Measurements from ENCODE around the gene IL18RAP.

IL18RAP gene

GRCh38 chr2:102463160-102463559 lies 40.2 kb downstream of the IL18RAP start:
- no peaks in the 10 kb centered on the region for H3K9me3 Mint-ChIP-seq
- H3K36me3 Mint-ChIP-seq (ENCODE audit: low read depth) = no peaks in the 10 kb centered on the region
- no peak overlapping the region for H3K4me3 Mint-ChIP-seq
- H3K4me1 Mint-ChIP-seq (ENCODE audit: low read depth) = no peaks in the 10 kb centered on the region
- no peak overlapping the region for H3K27ac Mint-ChIP-seq
- peaks cover 25% of the 10 kb centered on the region for H3K27me3 Mint-ChIP-seq

- Mint-ChIP-seq H3K27ac (no peak overlapping the region), H3K36me3 (ENCODE audit: low read depth) (no peaks in the 10 kb centered on the region), H3K9me3 (peaks cover 12% of the 10 kb centered on the region), H3K4me3 (no peak overlapping the region), H3K4me1 (ENCODE audit: low read depth) (no peaks in the 10 kb centered on the region), H3K27me3 (peaks cover 32% of the 10 kb centered on the region)
These were observed 47.2 kb downstream of the IL18RAP start for GRCh38 chr2:102470168-102470567.

DNA sequence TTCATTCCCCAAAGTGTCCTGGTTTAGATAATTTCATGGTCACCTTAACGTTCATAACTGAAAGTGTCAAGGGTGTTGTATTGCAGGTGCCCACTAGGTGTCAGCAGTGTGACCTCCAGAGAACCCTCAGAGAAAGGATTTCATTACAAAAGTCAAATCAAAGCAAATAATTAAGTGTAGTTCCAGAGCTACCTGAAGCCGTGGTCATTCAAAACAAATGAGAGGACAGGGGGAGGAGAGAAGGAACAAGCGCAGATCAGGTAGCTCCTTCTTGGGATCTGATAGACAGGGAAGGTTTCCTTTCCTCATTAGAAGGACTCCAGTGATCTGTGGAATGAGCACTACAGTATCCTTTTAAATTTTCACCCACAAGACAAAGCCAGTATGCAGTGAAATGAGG lies 50.1 kb downstream of the IL18RAP start, which contains the start of gene SLC9A4:
SLC9A4 (plus strand) TSS at position 207 of the 400 bp plus-strand sequence. CDS start 534 bp downstream, outside the sequence.
- no peaks in the 10 kb centered on the region for H3K36me3 Mint-ChIP-seq (ENCODE audit: low read depth)
- H3K9me3 Mint-ChIP-seq = peaks cover 12% of the 10 kb centered on the region
- H3K4me1 Mint-ChIP-seq (ENCODE audit: low read depth) = no peaks in the 10 kb centered on the region
- H3K27me3 Mint-ChIP-seq = peaks cover 43% of the 10 kb centered on the region
- H3K4me3 Mint-ChIP-seq = no peak within 1 kb of the TSS
- H3K27ac Mint-ChIP-seq = no peak within 1 kb of the TSS

DNA sequence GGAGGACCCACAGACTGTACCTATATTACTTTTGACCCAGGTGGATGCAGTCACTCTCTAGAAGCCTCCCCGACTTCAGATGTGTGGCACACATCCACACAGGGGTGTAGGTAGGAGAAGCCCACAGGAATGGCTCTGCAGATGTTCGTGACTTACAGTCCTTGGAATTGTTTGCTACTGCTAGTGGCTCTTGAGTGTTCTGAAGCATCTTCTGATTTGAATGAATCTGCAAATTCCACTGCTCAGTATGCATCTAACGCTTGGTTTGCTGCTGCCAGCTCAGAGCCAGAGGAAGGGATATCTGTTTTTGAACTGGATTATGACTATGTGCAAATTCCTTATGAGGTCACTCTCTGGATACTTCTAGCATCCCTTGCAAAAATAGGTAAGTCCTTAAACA lies 50.7 kb downstream of the IL18RAP start:
- Mint-ChIP-seq H3K4me1 (ENCODE audit: low read depth) (no peaks in the 10 kb centered on the region), H3K4me3 (no peak overlapping the region), H3K27ac (no peak overlapping the region), H3K36me3 (ENCODE audit: low read depth) (no peaks in the 10 kb centered on the region), H3K27me3 (peaks cover 39% of the 10 kb centered on the region), H3K9me3 (peaks cover 12% of the 10 kb centered on the region)

DNA sequence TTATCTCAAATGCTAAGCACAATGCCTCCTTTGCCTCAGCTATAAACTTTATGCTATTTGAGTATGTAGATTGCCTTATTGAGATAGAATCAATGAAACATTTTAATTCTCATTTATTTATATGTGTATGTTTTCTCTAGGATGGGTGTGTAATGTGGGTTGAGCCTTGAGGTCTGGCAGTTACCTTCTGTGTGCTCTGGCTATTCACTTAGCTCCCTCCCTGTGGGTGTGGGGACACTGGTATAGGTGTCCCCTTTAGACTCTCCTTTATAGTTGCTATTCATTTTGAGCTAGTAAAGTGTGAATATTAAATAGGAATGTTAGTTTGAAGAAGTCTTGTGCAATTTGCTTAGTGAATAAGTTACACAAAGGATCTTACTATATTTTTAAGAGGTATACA lies 51.8 kb downstream of the IL18RAP start:
- peaks cover 6% of the 10 kb centered on the region for H3K4me1 Mint-ChIP-seq (ENCODE audit: low read depth)
- H3K36me3 Mint-ChIP-seq (ENCODE audit: low read depth) = no peaks in the 10 kb centered on the region
- peaks cover 8% of the 10 kb centered on the region for H3K9me3 Mint-ChIP-seq
- H3K4me3 Mint-ChIP-seq = no peak overlapping the region
- H3K27me3 Mint-ChIP-seq = peaks cover 35% of the 10 kb centered on the region
- H3K27ac Mint-ChIP-seq = no peak overlapping the region

DNA sequence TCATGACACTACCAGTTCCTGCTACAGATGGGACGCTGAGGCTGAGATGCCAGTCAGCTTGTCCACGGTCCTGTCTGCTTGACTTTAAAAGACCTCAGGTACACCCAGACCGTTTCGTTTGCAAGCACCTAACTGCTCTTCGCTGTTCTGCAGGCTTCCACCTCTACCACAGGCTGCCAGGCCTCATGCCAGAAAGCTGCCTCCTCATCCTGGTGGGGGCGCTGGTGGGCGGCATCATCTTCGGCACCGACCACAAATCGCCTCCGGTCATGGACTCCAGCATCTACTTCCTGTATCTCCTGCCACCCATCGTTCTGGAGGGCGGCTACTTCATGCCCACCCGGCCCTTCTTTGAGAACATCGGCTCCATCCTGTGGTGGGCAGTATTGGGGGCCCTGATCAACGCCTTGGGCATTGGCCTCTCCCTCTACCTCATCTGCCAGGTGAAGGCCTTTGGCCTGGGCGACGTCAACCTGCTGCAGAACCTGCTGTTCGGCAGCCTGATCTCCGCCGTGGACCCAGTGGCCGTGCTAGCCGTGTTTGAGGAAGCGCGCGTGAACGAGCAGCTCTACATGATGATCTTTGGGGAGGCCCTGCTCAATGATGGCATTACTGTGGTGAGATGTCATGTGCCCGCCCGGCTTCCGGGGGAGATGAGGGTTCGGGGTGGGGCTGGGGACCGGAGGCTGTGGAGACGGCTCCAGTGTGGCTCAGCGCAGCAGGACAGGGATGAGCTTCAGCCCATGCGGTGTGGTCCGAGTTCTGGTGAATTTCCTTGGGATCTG lies 55.9 kb downstream of the IL18RAP start:
- Mint-ChIP-seq H3K9me3 (no peaks in the 10 kb centered on the region), H3K4me3 (no peak overlapping the region), H3K36me3 (ENCODE audit: low read depth) (no peaks in the 10 kb centered on the region), H3K27me3 (peaks cover 26% of the 10 kb centered on the region), H3K27ac (no peak overlapping the region), H3K4me1 (ENCODE audit: low read depth) (peaks cover 6% of the 10 kb centered on the region)

DNA sequence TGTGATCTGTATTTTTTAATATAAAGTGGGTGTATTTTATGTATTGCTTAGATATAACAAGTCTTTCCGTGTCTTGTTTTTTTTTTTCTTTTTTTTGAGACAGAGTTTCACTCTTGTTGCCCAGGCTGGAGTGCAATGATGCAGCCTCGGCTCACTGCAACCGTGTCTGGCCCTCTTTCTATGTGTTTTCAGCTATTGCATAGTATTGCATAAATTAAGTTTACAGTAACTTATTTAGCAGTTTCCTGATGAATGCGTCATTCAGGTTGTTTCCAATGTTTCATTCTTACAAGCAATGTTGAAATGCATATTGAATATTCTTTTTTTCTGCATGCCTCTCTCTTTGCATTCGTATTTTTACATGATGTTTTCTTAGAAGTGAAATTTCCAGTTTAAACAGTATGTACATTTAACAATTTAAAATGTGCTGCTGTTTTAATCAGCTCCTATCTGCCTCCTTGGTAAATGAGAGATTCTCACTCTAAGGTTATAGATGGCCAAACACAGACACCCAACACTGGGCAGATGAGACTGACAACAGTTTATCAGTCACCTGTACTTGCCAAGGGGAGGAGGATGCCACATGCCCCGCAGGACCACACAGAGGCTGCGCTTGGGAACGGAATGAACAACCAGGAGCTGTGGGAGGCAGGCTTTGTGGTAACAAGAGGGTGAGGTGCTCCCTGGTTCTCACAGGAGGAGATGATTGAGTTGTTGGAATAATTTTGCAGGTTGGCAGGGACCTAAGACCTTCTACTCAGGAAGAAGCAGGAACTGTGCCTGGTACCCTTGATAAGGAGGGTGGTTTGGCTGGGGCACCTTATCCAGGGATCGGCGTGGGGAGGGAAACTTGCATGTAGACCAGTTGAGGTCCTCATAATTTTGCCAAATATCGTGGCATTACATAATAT lies 57.6 kb downstream of the IL18RAP start:
- Mint-ChIP-seq H3K27ac (no peak overlapping the region), H3K36me3 (ENCODE audit: low read depth) (no peaks in the 10 kb centered on the region), H3K27me3 (peaks cover 29% of the 10 kb centered on the region), H3K4me3 (no peak overlapping the region), H3K9me3 (no peaks in the 10 kb centered on the region), H3K4me1 (ENCODE audit: low read depth) (peaks cover 6% of the 10 kb centered on the region)

- Mint-ChIP-seq H3K4me3 (no peak overlapping the region), H3K27ac (no peak overlapping the region), H3K27me3 (peaks cover 32% of the 10 kb centered on the region), H3K9me3 (no peaks in the 10 kb centered on the region), H3K4me1 (ENCODE audit: low read depth) (peaks cover 6% of the 10 kb centered on the region), H3K36me3 (ENCODE audit: low read depth) (no peaks in the 10 kb centered on the region)
These were observed 59.0 kb downstream of the IL18RAP start for GRCh38 chr2:102481931-102482330.

- no peaks in the 10 kb centered on the region for H3K36me3 Mint-ChIP-seq (ENCODE audit: low read depth)
- H3K4me1 Mint-ChIP-seq (ENCODE audit: low read depth) = peaks cover 13% of the 10 kb centered on the region
- peaks cover 34% of the 10 kb centered on the region for H3K27me3 Mint-ChIP-seq
- H3K27ac Mint-ChIP-seq = no peak overlapping the region
- no peak overlapping the region for H3K4me3 Mint-ChIP-seq
- no peaks in the 10 kb centered on the region for H3K9me3 Mint-ChIP-seq
These were observed 60.1 kb downstream of the IL18RAP start for GRCh38 chr2:102483086-102483485.

DNA sequence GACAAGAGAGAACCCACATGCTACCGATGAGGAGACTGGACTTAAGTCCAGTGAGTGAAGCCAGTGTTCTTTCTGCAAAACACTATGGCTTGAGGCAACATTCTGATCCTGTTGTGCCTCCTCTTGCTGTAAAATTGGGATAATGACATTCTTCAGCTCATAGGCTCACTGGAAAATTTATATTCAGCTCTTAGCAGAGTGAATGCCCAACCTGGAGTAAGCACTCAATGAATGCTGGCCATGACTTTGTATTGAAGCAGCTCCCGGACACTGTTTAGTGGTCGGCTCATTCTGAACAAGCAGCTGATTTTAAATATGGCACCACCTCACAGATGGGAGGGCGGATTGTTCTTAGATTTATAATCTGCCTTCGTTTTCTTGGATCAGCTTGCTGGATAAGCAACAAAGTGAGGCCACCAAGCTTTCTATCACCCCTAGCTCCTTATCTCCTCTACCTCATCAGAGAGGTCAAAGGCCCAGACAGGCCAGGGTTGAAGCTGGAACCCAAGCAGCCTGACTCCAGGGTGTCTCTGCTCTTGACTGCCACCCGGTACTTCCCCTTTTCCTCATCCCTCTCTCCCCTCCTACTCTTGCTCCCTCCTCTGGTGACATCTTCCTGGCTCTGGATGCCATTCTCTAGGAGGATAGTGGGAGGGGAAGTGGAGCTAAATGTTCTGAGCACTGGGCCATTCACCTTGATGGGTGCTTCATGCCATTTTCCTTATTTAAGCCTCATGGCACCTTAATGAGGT lies 61.5 kb downstream of the IL18RAP start:
- Mint-ChIP-seq H3K27me3 (peaks cover 38% of the 10 kb centered on the region), H3K4me1 (ENCODE audit: low read depth) (peaks cover 21% of the 10 kb centered on the region), H3K27ac (no peak overlapping the region), H3K36me3 (ENCODE audit: low read depth) (no peaks in the 10 kb centered on the region), H3K9me3 (no peaks in the 10 kb centered on the region), H3K4me3 (no peak overlapping the region)

DNA sequence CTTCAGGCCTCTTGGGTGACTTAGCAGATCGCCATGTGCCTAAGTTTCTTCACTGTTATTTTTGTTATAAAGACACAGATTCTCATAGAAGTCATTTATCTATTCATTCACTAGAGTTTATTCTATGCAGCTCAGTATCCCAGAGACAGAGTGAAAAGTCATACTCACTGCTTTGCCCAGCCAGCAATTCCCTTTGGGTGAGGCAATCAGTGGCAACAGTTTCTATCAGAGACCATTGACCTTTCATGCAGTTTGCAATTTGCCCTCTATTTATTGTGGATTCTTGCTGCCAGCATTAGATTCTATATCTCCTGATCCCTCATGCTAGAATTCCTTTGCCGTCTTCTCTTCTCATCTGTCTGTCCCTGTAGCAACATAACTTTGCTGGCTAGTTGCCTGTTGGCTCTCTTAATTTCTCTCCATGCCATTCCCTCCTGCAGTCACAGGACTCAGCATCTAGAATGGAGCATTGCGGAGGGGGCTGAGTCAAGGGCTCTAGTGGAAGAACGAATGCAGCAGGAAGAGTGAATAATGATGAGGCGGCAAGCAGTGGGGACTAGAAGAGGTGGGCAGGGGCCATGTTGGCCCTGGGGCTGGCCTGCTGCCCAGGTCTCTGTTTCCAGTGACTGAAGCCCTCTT lies 62.3 kb downstream of the IL18RAP start:
- Mint-ChIP-seq H3K36me3 (ENCODE audit: low read depth) (no peaks in the 10 kb centered on the region), H3K4me3 (no peak overlapping the region), H3K27ac (no peak overlapping the region), H3K4me1 (ENCODE audit: low read depth) (peaks cover 24% of the 10 kb centered on the region), H3K27me3 (peaks cover 41% of the 10 kb centered on the region), H3K9me3 (no peaks in the 10 kb centered on the region)

DNA sequence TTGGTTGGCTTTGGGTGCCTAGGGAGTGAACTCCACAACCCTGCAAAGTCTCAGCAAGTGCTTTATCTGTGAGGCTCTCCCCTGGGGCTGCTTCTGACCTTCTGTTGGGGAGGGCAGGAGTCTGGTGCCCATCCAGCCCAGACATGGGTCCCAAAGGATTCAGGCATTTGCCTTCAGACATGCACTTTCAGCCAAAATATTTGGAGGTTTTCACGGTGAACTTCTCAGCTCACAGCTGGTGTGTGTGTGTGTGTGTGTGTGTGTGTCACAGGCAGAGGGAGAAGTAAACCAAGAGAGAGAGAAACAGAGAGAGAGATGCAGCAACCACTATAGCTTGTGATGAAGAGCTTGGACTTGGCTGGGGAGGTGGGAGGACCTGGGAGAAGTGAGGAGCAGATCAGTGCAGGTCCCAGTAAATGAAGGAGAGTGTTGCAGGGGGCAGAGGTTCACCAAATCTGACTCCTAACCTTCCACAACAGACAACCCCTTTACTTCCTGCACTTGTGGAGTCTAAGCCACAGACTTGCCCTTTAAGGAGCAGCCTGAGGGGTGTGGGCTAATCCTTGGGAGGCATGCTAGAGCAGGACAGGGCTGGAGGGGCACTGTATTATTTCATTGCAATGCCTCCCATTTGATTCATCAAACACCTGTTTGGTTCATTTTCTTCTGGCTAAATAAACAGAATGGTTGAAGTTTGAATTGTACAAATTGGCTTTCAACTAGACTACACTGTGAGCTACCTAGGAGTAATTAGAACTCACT lies 64.2 kb downstream of the IL18RAP start:
- Mint-ChIP-seq H3K9me3 (no peaks in the 10 kb centered on the region), H3K27ac (no peak overlapping the region), H3K4me1 (ENCODE audit: low read depth) (peaks cover 24% of the 10 kb centered on the region), H3K27me3 (peaks cover 36% of the 10 kb centered on the region), H3K4me3 (no peak overlapping the region), H3K36me3 (ENCODE audit: low read depth) (no peaks in the 10 kb centered on the region)

GRCh38 chr2:102487761-102488462 lies 65.0 kb downstream of the IL18RAP start:
- Mint-ChIP-seq H3K36me3 (ENCODE audit: low read depth) (no peaks in the 10 kb centered on the region), H3K27ac (no peak overlapping the region), H3K4me1 (ENCODE audit: low read depth) (peaks cover 24% of the 10 kb centered on the region), H3K9me3 (no peaks in the 10 kb centered on the region), H3K4me3 (no peak overlapping the region), H3K27me3 (peaks cover 40% of the 10 kb centered on the region)

Data from stimulated activated naive CD8-positive, alpha-beta T cell treated with anti-CD3 and anti-CD28 coated beads, Interleukin-15, Interleukin-2, amounts not matched to agents 100 ng/mL and 50 ng/mL, for 24 hours (primary cell).